Measurements from ENCODE around the gene MYLK4.

Gene MYLK4

DNA sequence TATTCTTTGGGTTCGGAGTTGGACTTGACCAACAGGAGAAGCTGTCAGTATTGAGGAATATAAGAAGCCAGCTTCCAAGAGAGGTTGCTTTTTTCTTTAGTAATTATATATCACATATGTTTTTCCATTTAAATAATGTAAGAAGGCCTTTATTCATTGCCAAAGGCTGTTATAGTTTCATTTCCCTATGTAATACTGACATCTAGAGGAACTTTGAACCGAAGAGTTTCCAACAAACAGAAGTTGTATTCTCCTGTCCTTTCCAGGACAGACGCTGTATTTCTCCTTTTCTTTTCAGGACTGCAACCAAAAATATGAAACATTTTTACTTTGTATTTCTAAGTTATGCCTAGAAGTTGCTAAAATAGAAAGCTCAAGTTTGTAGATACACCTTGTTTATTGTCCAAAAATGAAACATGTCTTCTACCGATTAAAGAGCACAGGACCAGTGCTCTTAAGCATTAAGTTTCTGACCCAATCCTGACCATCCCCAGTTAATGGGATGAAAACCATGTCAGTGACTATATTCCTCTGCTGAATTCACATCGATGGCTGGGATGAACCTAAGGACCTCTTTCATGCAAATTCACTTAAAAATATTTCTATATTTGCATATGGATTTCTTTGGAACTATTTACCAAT is 55.1 kb downstream of the MYLK4 start:
- peak; percentile 45 for DNase-seq (ENCODE audit: low spot score)

DNA sequence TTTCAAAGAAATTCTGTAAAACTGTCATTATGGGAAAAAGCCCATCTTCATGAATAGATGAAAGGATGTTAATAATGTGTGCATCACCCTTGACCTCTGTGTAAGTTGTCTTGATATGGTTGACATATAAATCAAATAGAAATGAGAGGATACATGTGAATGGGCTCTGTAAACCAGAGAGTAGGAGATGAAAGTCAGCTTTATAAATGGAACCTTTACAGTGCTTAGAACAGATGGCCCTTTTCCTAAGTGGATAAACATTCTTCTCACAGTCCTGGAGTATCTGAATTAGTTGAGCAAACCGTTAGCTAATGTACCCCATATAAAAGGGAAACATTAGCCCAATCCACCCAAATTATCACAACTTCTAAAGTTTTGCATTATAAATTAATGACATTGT is 57.5 kb downstream of the MYLK4 start:
- DNase-seq (ENCODE audit: low spot score), result no peak

GRCh38 chr6:2688401-2689064 is 62.2 kb downstream of the MYLK4 start:
- DNase-seq (ENCODE audit: low spot score), result peak; percentile 83

DNA sequence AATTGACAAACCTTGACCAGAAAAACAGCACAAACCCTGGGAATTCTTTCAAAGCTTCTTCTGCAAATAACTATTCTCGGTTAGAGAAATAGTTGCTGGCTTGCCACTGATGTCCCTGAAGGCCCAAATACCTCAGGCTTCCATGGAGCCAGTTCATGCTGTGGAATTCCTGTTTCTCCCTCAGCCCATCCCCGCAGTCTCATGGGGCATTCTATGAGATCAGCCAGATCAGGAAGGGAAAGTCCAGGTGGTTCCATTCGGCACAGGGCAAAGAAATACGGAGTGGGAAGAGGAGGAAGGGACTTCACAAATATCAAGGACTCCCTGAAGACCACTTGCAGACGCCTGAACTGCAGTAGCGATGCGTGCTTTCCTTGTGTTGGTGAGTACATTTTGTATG is 63.3 kb downstream of the MYLK4 start:
- no peak for DNase-seq (ENCODE audit: low spot score)

DNA sequence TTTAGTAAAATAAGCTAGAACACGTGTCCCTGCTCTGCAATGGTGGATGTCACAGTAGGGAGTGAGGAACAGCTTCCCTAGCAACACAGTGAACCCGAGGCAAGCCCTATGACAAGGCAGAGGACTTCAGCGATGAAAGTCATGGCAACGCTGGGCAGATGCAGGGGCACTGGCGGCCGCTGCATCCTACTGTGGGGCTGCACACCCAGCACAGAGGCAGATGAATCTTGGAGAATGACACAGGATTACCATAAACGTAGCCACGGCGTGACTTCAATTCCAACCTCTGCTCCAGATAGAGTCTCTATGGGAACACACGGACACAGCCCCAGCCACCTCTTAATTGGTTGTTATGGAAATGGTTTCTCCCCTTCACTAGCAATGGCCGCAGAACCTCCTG is 64.2 kb downstream of the MYLK4 start:
- DNase-seq (ENCODE audit: low spot score), result no peak

DNA sequence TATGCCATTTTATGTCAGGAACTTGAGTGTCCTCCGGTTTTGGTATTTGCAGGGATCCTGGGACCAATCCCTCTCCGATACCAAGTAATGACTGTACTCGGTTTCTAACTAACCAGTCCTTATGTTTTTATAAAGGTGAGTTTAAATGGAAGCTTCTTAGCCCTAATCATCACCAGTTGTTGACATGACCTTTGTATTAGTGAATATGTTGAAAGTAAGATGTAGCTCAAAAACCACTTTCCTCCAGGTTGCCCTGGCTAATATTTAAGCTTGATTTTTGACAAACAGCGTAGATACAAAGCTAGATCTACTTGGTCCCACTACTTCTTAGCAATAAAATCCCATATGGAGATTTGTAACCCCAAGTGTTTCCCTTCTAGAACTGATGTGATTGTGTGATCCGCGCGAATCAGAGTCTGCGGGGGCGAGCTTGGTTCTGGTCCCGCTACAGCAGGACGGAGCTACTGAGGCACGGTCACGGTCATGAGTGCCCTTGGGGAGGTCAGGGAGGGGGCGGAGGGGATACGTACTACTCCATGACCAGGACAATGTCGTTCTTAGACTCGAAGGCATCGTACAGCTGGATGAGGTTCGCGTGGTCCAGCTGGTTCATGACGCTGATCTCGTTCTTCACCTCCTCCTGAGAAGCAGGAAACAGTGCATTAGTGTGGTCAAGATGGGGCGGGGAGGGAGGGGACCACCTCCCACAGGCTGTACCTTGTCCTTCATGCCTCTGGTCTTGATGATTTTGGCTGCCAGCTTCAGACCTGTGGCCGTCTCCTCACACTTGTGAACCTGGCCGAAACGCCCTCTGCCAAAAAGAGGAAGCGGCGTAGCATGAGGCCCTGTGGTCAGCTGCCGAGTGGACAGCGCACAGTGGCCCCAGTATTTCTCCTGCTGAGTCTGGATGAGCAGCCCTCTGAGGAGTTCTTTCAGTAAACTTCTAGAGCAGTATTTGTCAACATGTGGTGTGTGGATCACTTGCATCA is 65.7 kb downstream of the MYLK4 start:
- DNase-seq (ENCODE audit: low spot score), result no peak

DNA sequence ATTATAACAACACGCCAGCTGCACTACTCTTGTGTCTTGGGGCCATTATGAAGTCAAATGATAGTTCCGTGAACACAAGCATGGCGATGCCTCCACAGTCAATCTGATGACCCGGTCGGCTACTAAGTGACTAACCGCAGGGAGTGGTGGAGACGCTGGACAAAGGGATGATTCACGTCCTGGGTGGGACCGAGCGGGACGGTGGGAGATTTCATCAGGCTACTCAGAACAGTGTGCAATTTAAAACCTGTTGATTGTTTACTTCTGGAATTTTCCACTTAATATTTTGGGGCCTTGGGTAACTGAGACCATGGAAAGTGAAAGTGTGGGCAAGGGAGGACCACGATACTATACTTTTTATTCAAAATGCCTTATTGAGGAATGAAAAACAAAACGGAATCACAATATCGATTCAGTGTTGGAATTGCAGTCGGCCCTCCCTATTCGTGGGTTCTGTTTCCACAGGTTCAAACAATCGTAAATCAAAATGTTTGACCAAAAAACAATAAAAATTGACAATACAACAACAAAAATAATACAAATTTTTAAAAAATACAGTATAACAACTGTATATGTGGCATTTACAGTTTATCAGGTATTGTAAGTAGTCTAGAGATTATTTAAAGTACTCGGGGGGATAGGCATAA is 66.5 kb downstream of the MYLK4 start:
- no peak for DNase-seq (ENCODE audit: low spot score)

- DNase-seq (ENCODE audit: low spot score), result no peak
These were observed 70.3 kb downstream of the MYLK4 start for GRCh38 chr6:2680264-2680922.

DNA sequence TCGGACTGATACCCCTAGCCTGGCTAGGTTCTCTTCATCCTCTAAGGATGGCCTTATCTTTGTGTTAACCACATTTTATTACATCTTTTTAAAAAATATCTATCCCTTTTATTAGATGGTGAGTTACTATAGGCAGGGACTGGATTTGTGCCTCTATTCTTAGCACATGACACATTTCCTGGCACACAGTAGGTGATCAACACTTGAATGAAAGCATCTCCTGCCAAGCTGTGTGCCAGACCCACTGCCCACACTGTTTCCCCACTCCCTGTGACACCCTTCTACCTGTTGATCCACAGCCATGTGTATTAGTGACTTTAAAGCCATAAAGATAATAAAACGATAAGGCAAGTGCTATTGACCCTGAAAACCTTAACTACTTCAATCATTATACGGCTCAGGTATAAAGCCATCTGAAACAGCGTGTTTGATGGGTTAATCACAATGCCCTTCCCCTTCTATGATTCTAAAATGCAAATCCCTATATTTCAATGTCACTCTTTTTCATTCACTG is 73.6 kb downstream of the MYLK4 start:
- DNase-seq (ENCODE audit: low spot score), result no peak

DNA sequence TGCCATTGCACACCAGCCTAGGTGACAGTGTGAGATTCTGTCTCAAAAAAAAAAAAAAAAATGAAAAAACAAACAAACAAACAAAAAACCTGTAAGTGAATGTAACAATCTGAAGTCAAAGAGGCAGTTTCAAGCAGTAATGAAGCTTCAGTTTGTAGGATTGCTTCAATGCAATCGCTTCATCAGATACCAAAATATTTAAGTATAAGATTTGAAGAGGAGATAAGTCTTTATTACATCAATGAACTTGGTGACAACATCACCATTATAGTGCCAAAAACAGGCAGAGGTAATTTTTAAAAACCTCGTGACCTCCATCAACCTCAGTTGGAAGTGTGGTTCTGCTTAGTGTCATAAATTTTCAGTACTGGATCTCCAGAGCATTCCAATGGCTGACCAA is 74.7 kb downstream of the MYLK4 start:
- no peak for DNase-seq (ENCODE audit: low spot score)

DNA sequence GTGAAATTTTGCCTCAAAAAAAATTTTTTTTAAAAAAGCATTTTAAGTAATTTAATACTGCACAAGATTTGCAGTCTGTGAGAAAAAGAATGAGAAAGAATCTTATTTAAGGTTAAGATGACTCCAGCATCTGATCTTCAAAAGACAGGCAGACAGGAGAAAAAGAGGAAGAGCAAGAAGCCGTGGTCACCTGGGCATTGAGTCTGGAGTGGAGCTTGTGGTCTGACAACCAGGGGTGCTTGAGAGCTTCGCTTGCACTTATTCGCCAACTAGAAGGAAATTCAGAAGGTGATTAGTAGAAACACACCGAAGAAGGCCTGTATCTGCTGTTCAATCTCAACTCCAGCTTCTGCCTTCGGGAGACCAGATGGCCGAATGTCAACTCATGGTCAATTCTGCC is 75.9 kb downstream of the MYLK4 start:
- DNase-seq (ENCODE audit: low spot score), result no peak

DNA sequence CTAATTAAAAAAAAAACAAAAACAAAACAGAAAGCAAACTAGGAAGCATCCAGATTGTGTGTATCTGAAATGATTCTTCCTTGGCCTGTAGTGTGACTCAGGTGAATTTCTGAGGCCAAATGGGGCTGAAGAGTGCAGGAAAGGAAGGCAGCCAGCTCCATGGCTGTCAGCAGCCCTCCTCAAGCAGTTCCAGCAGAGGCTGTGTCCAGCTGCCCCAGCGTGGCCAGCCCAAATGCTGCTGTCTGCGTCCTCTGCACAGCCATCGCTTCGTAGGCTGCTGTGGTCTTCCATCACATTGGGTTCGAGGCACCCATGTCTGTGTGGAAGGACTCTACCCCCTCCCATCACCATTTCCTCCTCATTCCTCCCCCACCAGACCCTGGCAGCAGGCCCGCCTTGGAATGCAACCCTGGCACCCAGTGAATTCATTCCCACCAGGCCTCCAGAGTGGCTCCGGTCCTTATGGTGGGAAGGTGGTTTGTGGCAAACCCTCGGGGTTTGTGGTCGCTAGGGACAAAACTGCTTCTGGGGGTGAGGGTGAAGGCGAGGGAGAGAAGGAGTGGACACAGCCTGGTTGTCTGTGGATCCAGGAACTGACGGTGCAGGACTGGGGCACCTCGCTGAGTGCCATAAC is 81.5 kb downstream of the MYLK4 start:
- DNase-seq (ENCODE audit: low spot score), result no peak

DNA sequence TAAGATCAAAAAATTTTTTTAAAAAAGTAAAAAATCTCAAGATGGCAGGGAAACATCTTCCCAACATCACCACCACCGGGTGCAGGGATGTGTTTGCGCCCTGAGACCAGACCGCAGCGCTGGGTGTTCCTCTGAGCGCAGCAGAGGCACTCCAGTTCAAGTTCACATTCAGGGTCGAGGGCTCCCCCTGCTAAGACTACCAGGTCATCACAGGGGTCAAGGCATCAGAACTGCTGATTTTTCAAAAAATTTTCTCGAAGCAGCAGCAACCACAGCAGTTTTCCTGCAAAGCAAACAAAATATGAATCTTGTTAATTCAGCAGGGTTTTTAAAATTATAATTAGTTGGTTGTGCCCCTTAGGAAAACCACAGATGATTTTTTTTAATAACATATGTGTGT is 83.1 kb downstream of the MYLK4 start:
- no peak for DNase-seq (ENCODE audit: low spot score)

- no peak for DNase-seq (ENCODE audit: low spot score)
These were observed 83.7 kb downstream of the MYLK4 start for GRCh38 chr6:2666906-2667575.

- no peak for DNase-seq (ENCODE audit: low spot score)
These were observed 85.3 kb downstream of the MYLK4 start for GRCh38 chr6:2665146-2666070.

GRCh38 chr6:2663123-2663522 is 87.6 kb downstream of the MYLK4 start:
- DNase-seq (ENCODE audit: low spot score), result no peak

- DNase-seq (ENCODE audit: low spot score), result no peak
These were observed 89.1 kb downstream of the MYLK4 start for GRCh38 chr6:2661651-2662050.

GRCh38 chr6:2659882-2660281 is 90.8 kb downstream of the MYLK4 start:
- no peak for DNase-seq (ENCODE audit: low spot score)

- no peak for DNase-seq (ENCODE audit: low spot score)
These were observed 91.3 kb downstream of the MYLK4 start for GRCh38 chr6:2659381-2659780.

Data from GM03348 (cell line).